Measurements from ENCODE around the gene FHIT. TPM values are rescaled to one million over a fixed set of nuclear protein-coding genes. Genes with fewer than 3 reads are reported as not detected.

Gene FHIT
- total and polyA plus RNA-seq, 10 of the 15 experiments (the other 5 are each of a cell fraction or from before 2014, with no cell fraction given) = 4.2 to 14.9 (median 9.4) TPM

GRCh38 chr3:61180206-61180605 is 71.0 kb downstream of the FHIT start (continued):
- TF ChIP-seq RCOR1 (conservative IDR thresholded peaks at IDR 0.05; ENCODE audit: low read depth, low read length) = no peak
- no peak for TF ChIP-seq POU2F2 (IDR thresholded peaks at IDR 0.05; ENCODE audit: borderline replicate concordance, low read depth, low read length)
- TF ChIP-seq MXI1 (IDR thresholded peaks at IDR 0.05; ENCODE audit: low read depth, low read length) = no peak
- TF ChIP-seq CTCF (IDR thresholded peaks at IDR 0.05 in 2 of 3, conservative IDR thresholded peaks at IDR 0.05 in 1 of 3; ENCODE audit: control insufficient read depth in 2 of 3, extremely low read depth in 1 of 3, insufficient read depth in 1 of 3, low read depth in 3 of 3, low read length in 3 of 3) = no peak
- TF ChIP-seq PML (IDR thresholded peaks at IDR 0.05; ENCODE audit: low read length) = no peak

- H3K27ac ChIP-seq (ENCODE audit: control insufficient read depth, insufficient read depth) = no peak overlapping the region
- CTCF ChIA-PET = no interaction called here
- FAIRE-seq = no peak
- no peaks in the 10 kb centered on the region for H3K9me3 ChIP-seq (replicated peaks; ENCODE audit: control insufficient read depth, insufficient read depth, low read length)
- H3K79me2 ChIP-seq (ENCODE audit: control insufficient read depth, insufficient read depth, low read length) = no peaks in the 10 kb centered on the region; the same call in 1 of the 2 replicates
- WGBS (ENCODE audit: insufficient coverage, insufficient replicate concordance, low lambda C conversion rate, missing lambda C conversion rate) = 81% methylated on average over 3 of the region's 3 CpGs
- H3K4me3 ChIP-seq = no peak overlapping the region
- no peak for ATAC-seq
- no peaks in the 10 kb centered on the region for H3K36me3 ChIP-seq (ENCODE audit: control insufficient read depth in 2 of 2, insufficient read depth in 2 of 2, low read length in 1 of 2)
- POLR2A ChIA-PET = no interaction called here
- DNase-seq (ENCODE audit: low read depth, low spot score) = no peak
- H3K4me1 ChIP-seq (ENCODE audit: control insufficient read depth, insufficient read depth, low read length) = peaks cover 19% of the 10 kb centered on the region
- RAD21 ChIA-PET (ENCODE audit: unreplicated experiment) = no interaction called here
- in situ Hi-C loops (cut with MboI) (no loop called here), intact Hi-C loops (cut with micrococcal nuclease; ENCODE audit: unreplicated experiment) (no loop called here)
- H3K27me3 ChIP-seq (replicated peaks in 1 of 2; ENCODE audit: control insufficient read depth in 2 of 2, insufficient read depth in 2 of 2, low read length in 1 of 2) = no peaks in the 10 kb centered on the region
- no peaks in the 10 kb centered on the region for H4K20me1 ChIP-seq (ENCODE audit: control insufficient read depth, insufficient read depth)
- SMC1A ChIA-PET (ENCODE audit: uncharacterized antibody, unreplicated experiment) = no interaction called here
- TF ChIP-seq KAT2A (conservative IDR thresholded peaks at IDR 0.05; ENCODE audit: control insufficient read depth, low read depth, low read length) (no peak), NFIC (IDR thresholded peaks at IDR 0.05; ENCODE audit: low read depth, low read length) (no peak), SMARCA5 (IDR thresholded peaks at IDR 0.05) (no peak), PRDM15 (CRISPR knock-in tag; IDR thresholded peaks at IDR 0.05) (no peak), BRCA1 (IDR thresholded peaks at IDR 0.05; ENCODE audit: low read depth, low read length) (no peak), TCF12 (IDR thresholded peaks at IDR 0.05; ENCODE audit: low read depth, low read length) (no peak), SMAD5 (IDR thresholded peaks at IDR 0.05; ENCODE audit: low read depth) (no peak)
- H3K9ac ChIP-seq (ENCODE audit: control insufficient read depth, insufficient read depth, low read length) = no peak overlapping the region
- H2AFZ ChIP-seq (ENCODE audit: control insufficient read depth, low read depth, low read length) = no peak overlapping the region
- BruUV-seq (replicated peaks) = no TSS peak
- no peak overlapping the region for H3K4me2 ChIP-seq (ENCODE audit: control insufficient read depth, insufficient read depth)
Measured at GRCh38 chr3:61178167-61178566, 73.1 kb downstream of the FHIT start.
